GM10847 (cell line): Measurements from ENCODE around the gene TMEM114.

Source experiments
- POLR2A ChIP-seq: IDR thresholded peaks from 2 replicates; pipeline ENCODE4 v1.6.1; 2011; ENCODE audit not compliant: insufficient read length; ENCODE audit errors: extremely low read depth

Gene TMEM114

DNA sequence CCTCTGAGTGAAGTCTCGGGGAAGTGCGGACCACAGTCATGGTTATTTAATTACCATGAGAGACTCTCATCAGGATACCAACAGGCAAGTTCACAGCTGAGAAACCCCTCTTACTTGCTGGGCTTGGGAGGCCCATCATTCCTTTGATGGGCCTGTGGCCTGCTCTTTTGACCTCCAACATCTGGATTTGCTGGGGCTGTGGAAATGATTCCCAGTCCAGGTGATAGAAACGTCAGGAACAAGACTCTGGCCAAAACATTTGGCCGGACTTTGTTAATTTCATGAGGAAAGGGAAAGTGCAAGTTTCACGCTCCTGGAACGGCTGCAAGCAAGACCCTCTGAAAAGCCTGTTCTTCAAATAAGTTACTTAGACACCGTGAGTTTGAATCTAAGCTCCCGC lies 42.5 kb downstream of the TMEM114 start:
- TF ChIP-seq POLR2A = no peak

GRCh38 chr16:8544406-8544805 lies 45.9 kb downstream of the TMEM114 start:
- no peak for TF ChIP-seq POLR2A

DNA sequence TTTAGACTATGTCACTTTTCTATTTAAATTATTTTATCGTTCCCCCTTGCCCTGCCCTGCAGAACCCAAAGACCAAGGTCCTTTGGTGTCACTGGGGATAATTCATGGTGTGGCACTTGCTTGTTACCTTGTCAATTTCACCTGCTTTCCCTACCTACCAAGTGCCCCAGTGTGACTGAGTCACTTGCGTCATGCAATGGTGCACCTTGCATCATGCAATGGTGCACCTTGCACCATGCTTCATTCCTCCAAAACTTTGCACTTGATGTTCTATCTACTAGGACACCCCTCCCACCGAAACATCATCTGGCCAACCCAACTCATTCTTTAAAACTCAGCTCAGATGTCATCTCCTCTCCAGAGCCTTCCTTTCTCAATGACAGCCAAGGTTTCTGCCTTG lies 47.1 kb downstream of the TMEM114 start:
- no peak for TF ChIP-seq POLR2A

- TF ChIP-seq POLR2A = no peak
Measured at GRCh38 chr16:8542393-8542792, 47.9 kb downstream of the TMEM114 start.

DNA sequence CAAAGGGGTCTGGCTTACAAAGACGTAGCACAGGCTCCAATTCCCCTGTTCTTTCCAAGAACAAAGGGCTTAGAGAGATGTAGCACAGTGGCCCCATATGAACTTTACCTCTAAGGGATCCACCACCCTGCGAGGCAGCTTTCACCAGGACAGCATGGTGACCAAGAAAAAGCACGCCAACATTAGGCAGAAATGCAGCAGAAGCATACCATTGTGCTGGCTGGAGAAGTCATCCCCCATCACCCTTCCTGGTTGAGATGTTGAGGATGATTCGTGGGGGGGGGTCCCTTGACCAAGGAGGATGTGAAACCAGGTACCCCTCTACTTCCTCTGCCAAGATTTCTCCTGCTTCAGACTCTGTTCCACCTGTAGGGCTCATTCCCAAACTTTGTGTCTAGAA lies 48.4 kb downstream of the TMEM114 start:
- TF ChIP-seq POLR2A = no peak

DNA sequence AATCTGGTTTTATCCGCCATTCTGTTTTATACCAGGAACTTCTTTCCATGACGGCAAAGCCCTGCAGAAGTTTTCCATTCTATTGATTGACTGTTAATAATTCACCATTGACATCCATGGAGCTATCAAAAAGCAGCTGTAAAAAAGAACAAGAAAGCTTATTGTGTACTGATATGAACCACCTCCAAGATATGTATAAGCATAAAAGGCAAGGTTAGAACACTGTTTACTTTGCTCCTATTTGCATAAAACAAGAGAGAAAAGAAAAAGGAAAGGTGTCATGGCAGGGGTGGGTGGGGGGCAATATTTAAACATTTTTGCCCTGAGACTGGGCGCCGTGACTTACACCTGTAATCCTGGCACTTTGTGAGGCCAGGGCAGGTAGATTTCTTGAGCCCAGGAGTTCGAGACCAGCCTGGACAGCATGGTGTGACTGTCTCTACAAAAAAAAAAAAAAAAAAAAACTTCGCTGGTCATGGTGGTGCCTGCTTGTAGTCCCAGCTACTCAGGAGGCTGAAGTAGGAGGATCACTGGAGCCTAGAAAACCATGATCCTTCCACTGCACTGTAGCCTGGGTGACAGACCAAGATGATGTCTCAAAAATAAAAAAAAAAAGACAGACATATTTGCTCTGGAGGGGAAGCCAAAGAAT lies 52.5 kb downstream of the TMEM114 start:
- no peak for TF ChIP-seq POLR2A

DNA sequence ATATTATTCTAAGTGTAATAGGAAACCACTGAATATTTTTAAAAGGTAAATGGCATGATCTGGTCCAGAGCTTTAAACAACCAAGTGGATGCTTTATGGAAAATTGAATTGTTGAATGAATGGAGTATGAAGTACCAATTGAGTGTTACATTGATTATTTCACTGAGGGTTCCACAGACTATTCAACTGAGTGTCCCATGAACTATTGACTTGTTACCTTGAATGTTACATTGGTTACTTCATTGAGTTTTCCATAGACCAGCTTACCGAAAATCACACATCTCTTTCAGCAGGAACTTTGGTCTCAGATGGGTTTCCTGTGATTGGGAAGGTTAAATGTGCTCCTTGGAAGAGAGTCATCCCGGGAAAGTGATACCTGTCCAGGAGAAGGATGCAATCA lies 56.8 kb downstream of the TMEM114 start:
- TF ChIP-seq POLR2A = no peak

DNA sequence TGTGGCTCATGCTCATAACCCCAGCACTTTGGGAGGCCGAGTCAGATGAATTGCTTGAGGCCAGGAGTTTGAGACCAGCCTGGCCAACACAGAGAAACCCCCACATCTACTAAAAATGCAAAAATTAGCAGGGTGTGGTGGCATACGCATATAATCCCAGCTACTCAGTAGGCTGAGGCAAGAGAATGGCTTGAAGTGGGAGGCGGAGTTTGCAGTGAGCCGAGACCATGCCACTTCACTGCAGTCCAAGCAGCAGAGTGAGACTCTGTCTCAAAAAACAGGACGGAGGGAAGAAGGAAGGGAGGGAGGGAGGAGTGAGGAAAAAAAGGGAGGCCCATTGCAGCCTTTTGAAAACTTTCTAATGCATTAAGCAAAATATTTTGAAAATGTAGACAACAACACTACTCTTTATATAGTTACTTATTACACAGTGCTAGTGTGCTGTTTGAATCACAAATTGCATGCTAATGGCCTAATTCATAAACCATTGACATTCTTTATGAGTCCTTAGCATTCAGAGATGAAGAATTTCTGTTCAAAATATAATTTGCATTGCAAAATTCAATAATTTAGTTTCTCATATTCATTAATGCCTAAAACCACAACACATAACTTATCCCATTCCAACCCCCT lies 59.4 kb downstream of the TMEM114 start:
- no peak for TF ChIP-seq POLR2A

DNA sequence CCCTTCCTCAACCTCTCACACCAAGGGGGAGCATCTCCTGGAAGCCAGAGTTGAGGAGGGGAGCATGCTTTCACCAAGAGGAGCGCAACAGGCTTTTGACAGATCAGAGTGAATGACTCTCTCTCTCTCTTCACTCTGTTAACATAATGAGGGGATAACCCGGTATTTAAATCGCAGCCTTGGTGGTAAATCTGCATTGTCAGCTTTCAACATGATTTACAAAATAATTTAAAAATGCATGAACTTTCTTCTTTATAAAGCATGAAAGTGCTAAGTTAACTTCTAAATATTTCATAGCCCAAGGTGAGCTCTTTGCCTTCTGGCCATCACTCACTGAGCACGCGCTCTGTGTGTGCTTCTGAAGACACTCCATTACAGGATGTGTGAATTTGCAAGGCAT lies 61.8 kb downstream of the TMEM114 start:
- no peak for TF ChIP-seq POLR2A

DNA sequence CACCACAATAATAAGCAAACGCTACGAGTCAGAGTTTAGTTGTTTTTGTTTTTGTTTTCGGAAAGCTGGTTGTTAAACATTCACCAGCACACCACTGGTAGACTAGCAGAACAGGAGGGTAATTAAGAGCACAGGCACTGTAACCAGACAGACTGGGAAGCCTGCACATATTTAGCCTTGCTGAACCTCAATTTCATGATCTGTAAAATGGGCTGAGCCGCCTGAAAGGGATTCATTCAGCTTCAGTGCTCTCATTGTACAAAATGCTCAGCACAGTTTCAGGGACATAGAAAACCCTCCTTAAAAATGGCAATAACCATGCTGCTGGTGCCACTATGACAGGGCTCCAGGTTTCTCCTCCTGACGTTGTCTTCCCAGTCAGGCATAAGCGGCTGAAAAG lies 66.4 kb downstream of the TMEM114 start:
- no peak for TF ChIP-seq POLR2A

DNA sequence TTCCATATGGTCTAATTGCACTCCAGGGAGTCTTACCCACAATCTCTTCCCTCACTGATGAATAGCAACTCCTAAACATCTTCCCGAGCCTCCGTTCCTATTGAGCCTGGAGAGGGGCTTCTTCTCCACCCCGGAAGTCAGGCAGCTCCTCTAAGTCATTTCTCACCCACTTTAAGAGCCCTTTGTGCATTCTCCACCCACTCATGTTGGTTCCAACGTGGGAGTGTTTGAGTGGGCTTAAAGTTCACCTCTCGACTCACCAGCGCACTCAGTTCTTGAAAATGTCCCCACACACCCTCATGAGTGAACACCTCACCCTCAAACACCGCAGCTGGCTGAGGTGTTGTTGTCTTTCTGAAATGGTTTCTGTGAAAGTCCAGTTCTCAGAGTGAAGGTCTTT lies 67.6 kb downstream of the TMEM114 start:
- TF ChIP-seq POLR2A = no peak

DNA sequence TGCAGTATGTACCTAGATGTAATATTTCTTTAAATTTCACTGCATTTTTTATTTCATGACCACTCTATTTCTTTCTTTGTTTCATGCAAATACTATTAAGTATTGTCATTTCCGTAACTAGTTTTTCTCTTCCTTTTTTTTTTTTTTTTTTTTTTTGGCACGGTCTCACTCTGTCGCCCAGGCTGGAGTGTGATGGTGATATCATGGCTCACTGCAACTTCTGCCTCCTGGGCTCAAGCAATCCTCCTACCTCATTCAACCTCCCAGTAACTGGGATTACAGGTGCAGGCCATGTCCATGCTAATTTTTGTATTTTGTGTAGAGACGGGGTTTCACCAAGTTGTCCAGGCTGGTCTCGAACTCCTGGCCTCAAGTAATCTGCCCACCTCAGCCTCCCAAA lies 70.7 kb downstream of the TMEM114 start:
- no peak for TF ChIP-seq POLR2A
